SKM-1 (cell line): Measurements from ENCODE around the gene SFTA2.
"Not testable (repeated sequence)": the region's sequence is repeated elsewhere in the genome, so short reads cannot be mapped to it uniquely, and the experiment has no call there.

ENCODE experiments used
- DNase-seq: peaks from one replicate; lab custom pipeline; 2025; ENCODE audit not compliant: unreplicated experiment; lab: John Stamatoyannopoulos, UW

Gene SFTA2

DNA sequence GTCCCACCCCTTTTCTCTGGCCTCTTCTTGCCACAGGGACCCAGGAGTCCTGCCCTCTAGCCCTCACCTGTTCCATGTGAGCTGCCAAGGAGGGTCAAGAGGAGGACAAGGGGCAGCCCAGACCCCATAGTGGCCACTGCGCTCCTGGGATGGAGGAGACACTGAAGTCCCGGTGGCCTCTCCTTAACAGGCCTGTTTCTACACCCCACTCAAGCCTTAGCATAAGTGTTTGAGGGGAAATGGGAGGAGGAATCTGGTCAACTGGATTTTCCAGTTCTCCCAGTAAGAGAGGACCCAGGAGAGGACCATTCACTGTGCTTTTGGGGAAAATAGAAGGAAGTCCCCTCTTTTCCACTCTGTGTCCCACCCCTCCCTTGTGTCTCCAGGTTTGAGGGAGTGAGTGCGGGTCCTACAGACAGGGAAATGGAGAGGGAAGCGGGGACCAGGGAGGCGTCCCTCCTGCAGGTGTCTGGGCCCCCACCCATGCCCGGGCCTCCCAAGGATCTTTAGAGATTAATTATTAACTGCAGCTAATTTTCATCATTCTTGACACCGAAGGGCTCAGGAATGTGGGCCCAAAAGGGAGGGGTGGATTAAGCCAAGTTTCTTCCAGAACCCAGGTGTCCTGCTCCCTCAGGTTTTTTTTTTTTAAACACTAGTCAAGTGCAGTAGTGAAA is at the start of gene SFTA2:
Gene SFTA2 (minus strand): TSS at position 202 of the 677 bp plus-strand sequence. CDS start 74 bp downstream, at position 128.
- DNase-seq = no peak

DNA sequence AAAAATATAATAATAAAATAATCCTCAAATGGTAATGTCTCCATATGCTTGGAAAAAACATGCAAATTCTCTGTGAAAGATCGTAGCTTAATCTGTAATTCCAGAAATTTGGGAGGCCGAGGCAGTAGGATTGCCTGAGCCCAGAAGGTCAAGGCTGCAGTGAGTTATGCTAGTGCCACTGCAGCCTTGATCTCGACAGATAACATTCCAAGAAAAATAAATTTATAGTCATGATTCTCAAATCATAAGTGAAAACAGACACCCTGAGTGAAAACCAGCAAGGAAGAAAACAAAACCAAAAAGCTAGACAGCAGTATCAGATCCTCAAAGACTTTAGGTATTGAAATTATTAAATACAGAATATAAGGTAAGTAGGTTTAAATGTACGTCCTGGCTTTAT is 47.7 kb upstream of the SFTA2 start:
- DNase-seq = no peak

DNA sequence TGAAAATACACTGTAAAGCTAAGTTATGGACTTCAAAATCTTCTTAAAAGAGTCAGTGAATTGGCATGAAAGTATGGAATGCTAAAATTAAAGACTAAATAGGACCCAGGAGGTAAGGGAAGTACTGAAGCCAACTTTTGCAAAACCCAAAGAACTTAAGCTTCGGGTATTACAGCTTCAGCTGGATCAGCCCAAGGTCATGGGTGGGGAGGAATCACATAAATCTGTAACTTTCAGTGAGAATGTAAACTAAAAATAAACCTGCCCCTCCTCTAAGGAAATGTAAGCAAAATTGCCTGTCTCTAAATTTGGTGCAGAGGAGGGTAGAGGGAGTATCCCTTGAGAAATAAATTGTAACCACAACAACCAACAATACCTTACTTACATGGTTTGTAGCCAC is 47.2 kb upstream of the SFTA2 start:
- no peak for DNase-seq

DNA sequence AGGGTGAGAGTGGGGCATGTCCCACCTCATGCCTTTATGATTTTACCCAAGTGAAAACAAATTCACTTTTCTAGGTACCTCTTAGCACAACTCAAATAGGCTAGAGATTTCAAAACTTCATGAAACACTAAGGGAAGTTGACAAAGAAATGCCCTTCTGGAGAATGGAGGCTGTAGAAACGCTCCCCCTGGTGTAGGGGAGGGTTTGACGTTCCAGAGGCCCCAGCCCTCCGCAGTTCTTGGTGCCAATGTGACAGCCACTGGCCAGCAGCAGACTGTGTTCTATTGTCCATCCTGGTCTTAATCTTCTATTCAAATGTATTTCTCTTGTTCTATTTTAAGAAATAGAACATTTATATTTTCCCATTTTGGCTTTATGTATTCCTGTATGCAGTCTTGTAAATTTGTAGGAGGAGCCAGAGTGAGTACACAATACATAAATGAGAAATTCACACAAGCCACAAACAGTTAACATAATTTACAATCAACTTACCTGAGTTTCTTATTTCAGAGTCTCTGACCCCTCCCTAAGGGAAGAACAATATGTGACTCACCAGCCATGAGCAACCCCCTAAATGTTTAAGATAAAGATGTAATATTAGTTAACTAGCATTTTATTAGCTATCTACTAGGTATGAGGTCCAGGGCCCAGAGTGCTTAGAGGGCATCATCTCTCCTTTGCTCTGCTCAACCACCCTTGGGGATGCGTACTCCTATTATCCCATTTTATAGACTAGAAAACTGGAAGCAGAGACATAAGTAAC is 42.7 kb upstream of the SFTA2 start:
- no peak for DNase-seq

DNA sequence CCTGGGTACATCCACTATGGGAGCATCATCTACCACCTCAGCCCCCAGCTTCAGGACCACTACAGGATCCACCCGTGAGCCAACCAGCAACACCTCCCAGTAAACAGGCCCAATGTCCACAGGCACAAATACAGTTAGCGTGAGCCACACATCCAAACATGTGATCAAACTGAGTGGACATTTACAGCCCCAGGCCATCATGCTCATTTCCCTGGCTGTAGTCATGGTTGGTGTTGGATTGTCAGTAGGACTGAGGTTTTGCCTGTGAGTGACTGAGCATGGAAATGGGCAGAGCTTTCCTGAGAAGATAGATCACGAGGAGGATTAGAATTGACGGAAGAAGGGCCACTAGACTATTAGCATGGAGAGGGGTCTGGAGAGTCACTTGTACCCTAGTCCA is 40.8 kb upstream of the SFTA2 start:
- no peak for DNase-seq

DNA sequence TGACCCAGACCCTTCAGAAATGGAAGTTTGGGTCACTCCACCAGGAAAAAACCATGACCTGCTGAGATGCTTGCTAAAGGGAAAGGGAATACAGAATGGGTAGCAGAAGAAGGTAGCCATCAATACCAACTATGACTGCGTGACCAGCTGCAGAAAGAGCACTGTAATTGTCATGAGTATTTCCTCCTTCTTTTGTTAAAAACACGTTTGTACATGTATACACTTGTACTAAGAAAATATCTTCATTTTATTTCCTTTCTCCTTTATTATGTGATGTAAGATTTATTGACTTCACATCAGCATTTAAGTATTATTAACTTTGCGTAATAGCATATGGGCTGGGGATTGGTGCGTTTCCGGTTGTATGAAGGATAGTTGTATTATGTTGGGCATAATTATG is 39.0 kb upstream of the SFTA2 start:
- DNase-seq = no peak

DNA sequence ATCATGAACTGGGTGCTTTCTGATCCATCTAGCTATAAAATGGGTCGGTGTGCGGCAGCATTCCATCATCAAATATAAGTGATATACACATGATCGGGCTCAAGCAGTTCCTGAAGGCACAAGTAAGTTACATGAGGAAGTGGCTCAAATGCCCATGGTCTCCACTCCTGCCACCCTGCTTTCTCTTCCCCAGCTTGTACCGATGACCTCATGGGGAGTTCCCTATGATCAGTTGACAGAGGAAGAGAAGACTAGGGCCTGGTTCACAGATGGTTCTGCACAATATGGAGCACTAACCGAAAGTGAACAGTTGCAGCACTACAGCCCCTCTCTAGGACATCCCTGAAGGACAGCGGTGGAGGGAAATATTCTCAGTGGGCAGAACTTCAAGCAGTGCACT is 37.2 kb upstream of the SFTA2 start:
- not testable (repeated sequence) for DNase-seq

DNA sequence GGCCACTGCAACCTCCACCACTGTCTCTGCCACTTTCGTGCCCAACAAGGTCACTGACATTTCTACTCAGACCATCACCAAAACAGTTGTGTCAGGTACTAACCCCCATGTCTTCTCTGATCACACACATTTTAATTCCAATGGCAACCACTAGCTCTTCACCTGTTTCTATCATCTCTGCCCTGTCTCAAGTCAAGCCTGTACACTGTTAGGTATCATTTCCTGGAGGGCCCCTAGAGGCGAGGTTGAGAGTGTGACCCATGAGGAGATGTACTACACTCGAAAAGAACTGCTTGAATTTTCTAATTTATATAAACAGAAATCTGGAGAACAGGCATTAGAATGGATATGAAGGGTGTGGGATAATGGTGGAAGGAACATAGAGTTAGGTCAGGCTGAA is 34.2 kb upstream of the SFTA2 start:
- DNase-seq = no peak

DNA sequence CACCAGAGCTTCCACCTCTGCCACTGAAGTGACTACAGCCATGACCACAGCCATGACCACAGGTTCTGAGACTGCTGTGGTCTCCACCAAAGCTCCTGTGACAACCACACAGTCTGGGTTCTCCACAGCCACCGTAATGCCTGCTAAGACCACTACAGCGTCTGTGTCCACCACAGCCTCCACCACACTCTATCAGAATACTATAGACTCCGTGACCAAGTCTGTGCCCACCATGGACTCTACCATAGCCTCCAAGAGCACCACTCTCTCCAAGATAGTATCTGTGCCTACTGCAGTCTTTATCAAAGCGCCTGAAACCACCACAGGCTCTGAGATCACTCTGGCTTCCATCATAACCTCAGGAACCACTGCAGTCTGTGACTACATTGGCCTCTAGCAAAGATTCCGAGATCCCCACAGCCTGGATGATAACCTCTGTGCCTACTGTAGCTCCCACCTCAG is 33.2 kb upstream of the SFTA2 start:
- DNase-seq = no peak

DNA sequence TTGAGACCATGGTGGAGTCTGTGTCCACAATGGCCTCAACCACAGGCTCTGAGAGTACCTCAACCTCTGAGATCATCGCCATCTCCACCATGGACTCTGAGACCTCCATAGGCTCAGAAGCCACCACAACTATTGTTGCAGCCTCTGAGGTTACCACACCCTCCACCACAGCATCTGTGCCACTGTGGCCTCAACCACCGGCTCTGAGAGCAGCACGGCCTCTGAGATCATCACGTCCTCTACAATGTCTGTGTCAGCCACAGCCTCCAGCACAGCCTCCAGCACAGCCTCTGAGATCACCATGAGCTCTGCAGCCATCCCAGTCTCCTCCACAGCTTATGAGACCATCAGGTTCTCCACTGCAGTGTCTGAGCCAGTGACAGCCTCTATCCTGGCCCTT is 32.1 kb upstream of the SFTA2 start:
- DNase-seq = no peak

DNA sequence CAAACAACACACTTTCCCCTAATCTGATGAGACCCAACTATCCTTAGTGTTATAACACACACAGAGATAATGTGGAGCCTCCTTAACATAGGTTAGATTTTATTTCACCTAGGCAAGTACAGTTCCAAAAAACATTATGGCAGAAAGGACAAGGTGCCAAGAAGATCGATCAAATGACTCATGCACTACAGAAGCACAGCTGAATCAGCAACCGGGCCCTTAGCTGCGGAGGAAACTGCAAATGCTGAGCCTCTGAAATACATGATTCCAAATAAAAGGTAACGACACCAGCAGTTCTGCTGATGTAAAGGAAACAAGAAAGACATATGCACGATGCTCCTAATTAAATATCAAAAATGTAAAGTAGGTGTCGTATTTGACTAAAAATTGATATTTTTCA is 31.7 kb upstream of the SFTA2 start:
- no peak for DNase-seq

DNA sequence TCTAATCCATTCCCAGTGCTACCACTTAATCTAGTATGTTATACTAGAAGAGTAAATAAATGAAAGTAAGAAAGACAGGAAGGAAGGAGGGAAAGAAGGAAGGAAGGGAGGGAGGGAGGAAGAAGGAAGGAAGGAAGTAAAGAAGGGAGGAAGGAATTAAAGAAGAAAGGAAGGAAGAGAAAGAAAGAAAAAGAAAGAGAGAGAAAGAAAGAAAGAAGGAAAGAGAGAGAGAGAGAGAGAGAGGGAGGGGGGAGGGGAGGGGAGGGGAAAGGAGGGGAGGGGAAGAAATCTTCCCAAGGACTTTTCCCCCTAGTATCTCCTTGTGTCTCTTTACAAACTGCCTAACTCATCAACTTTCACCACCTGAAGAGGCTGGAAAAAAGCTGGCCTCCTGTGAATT is 30.7 kb upstream of the SFTA2 start:
- no peak for DNase-seq

DNA sequence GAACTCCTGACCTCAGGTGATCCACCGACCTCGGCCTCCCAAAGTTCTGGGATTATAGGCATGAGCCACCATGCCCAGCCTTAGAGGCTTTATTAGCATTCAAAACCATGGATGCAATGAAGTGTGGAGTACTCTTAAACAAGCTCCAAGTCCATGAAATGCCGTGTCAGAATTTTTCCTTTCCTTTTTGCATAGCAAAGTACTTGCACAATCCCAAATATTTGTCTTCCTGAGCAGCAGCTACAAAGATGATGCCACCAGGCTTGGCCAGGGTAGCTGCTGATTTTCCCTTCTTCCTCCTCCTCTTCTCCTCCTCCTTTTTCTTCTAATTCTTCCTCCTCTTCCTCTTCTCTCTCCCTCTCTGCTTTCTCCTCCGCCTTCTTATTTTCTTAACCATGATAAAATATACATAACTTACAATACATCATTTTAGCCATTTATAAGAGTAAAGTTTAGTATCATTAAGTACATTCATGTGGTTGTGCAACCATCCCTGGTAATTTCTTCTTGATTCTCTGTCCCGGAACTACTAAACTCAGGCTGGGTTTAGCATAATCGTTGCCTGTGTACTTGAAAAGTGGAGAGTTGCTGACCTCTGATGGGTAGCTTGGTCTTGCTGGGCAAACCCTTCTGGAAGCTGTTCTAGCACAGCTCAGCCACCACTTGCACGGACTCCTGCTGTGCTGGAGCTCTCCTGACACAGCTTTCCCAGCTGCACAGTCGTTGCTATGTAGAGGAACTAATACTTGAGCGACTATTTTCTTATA is 29.1 kb upstream of the SFTA2 start:
- no peak for DNase-seq

DNA sequence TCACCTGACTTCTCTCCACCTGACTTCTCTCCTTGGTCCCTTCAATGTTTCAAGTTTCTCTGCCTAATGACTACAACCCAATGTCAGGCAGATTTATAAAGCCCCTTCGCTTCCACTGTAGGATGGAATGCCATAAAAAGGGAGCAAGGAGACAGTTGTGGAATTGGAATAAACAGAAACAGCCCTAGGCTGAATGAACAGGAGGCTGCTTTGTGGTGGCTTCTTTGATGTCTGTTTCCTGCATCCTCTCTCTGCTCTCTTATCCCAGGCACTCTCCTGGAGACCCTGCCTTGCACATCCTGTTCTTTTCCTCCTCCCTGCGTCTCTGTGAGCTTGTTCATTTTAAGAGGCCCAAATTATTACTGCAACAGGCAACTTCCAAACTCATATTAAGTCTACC is 25.7 kb upstream of the SFTA2 start:
- no peak for DNase-seq

DNA sequence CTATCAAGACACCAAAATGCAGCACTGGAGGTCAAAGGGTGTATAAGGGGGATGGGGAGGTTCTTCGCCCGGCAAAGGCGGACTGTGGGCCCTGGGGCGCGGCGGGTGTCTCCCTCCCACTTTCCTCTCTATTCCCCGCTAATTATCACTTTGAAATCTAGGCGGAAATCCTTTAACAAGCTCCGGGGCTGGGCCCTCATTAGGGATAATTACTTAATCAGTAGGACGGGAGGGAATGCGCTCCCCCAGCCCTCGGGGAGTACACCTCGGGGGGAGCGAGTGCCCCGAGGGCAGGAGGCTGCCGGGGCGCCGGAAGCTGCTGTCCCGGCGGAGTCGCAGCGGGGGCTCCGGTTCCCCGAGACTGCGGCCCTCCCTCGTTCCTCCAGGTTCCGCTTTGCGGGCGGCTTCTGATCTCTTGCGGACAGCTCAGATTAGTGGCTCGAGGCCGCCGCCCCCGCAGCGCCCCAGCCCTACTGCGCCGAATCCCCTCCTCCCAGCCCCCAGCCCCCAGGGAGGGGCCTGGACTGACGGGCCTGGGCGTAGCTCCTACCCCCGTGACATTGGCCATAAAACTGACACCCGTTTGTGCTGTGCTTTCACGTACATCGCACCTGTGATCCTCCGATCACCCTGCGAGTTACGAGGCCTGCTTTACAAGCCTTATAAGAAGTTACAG is 23.5 kb upstream of the SFTA2 start:
- no peak for DNase-seq

DNA sequence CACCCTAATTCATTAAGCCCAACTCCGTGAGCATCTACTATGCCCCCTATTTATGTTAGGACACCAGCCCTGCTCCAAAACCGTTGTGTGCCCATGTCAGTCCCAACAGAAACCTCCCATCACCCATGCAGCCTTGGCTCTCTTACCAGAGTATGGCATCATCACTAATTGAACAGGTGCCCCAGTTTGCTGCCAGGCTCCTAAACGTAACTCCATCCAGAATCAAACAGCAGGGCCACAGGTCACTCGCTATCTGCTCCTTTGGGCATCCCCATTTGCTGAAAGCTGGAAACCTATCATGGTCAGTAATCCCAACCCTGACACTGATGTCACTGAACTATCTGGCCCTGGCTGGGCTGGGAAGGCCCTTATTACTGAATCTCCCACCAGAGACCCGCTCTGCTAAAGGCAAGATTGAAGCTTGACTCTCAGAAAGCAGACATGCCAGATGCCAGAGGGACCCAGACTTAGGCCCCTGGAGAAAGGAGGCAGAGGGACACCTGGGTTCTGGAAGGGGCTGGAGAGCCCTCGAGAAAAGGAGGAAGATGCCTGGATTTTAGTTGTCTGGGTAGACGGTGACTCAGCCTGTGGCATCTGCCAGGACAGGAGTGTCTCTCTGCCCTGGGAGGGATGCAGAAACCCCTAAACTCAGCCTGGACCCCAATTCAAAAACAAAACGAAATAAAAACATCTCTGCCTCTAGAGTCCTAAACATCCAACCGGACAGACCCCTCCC is 22.8 kb upstream of the SFTA2 start:
- DNase-seq = no peak

DNA sequence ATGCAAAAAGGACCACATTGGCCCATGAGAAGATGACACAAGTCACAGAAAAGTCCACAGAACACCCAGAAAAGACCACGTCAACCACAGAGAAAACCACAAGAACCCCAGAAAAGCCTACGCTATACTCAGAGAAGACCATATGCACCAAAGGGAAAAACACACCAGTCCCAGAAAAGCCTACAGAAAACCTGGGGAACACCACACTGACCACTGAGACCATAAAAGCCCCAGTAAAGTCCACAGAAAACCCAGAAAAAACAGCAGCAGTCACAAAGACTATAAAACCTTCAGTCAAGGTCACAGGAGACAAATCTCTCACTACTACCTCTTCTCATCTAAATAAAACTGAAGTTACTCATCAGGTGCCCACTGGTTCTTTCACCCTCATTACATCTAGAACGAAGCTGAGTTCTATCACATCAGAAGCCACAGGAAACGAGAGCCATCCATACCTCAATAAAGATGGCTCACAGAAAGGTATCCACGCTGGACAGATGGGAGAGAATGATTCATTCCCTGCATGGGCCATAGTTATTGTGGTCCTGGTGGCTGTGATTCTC is 20.0 kb upstream of the SFTA2 start:
- DNase-seq = no peak

DNA sequence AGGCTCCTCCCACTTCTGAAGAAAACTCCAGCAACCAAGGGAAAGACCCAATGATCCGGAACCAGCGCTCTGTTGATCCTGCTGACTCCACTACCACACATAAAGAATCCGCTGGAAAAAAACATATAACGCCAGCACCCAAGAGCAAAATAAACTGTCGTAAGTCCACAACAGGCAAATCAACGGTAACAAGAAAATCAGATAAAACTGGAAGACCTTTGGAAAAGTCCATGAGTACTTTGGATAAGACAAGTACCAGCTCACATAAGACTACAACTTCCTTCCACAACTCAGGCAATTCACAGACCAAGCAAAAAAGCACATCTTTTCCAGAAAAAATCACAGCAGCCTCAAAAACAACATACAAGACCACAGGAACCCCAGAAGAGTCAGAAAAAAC is 16.8 kb upstream of the SFTA2 start:
- no peak for DNase-seq

DNA sequence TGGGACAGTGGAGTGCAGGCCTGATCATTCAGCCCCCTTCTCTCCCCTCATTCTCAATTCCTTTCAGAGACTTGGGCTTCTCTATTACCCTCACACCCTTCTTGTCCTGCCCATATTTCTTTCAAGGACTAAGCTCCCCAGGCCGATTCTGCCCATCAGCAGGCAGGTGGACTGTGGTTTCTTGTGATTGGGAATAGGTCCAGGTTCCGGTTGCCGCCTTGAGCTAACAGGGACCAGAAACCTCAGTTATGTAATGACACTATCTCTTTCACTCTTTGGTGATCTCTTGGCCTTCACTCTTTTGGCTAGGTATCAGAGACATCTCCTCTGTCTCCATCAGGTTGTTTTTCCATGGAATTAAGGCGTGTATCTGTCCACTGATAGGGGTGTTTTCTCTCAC is 15.3 kb upstream of the SFTA2 start:
- no peak for DNase-seq

DNA sequence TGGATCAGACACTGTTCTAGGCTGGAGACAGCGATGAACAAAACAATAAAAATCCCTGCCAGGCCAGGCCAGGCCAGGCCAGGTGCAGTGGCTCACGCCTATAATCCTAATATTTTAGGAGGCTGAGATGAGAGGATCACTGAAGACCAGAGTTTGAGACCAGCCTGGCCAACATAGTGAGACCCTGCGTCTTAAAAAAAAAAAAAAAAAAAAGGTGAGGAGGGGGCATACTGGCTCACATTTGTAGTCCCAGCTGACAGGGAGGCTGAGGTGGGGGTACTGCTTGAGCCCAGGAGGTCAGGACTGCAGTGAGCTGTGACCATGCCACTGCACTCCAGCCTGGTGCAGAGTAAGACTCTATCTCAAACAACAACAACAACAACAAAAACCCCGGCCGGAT is 13.3 kb upstream of the SFTA2 start:
- DNase-seq = no peak
